Stimulated activated CD8-positive, alpha-beta memory T cell treated with anti-CD3 and anti-CD28 coated beads, Interleukin-15, amount 100 ng/mL, for 24 hours (primary cell): ENCODE data around the gene IFI44.

Source experiments
- DNase-seq: peaks from one replicate; pipeline ENCODE4 v3.0.0-alpha.2; 2020; ENCODE audit warnings: low read depth

Gene IFI44

GRCh38 chr1:78652019-78652560 lies 2.5 kb downstream of the IFI44 start:
- no peak for DNase-seq

GRCh38 chr1:78658901-78659300 lies 9.3 kb downstream of the IFI44 start:
- DNase-seq = no peak

GRCh38 chr1:78663923-78664322 lies 14.3 kb downstream of the IFI44 start:
- DNase-seq = no peak

- no peak for DNase-seq
Observed at GRCh38 chr1:78664763-78665162, 15.1 kb downstream of the IFI44 start.

GRCh38 chr1:78665809-78666208 lies 16.2 kb downstream of the IFI44 start:
- DNase-seq = no peak

- DNase-seq = no peak
Observed at GRCh38 chr1:78667939-78668338, 18.3 kb downstream of the IFI44 start.

GRCh38 chr1:78668427-78668826 lies 18.8 kb downstream of the IFI44 start:
- no peak for DNase-seq

GRCh38 chr1:78672428-78672827 lies 22.8 kb downstream of the IFI44 start:
- no peak for DNase-seq

- DNase-seq = no peak
Observed at GRCh38 chr1:78673120-78673519, 23.5 kb downstream of the IFI44 start.

GRCh38 chr1:78676347-78676982 lies 26.8 kb downstream of the IFI44 start:
- no peak for DNase-seq

- DNase-seq = no peak
Observed at GRCh38 chr1:78676993-78677392, 27.4 kb downstream of the IFI44 start.

- no peak for DNase-seq
Observed at GRCh38 chr1:78677788-78678187, 28.2 kb downstream of the IFI44 start.

GRCh38 chr1:78678324-78678723 lies 28.7 kb downstream of the IFI44 start:
- no peak for DNase-seq

GRCh38 chr1:78681265-78681664 lies 31.6 kb downstream of the IFI44 start:
- DNase-seq = no peak

GRCh38 chr1:78682496-78682895 lies 32.9 kb downstream of the IFI44 start:
- DNase-seq = no peak

GRCh38 chr1:78683079-78683478 lies 33.4 kb downstream of the IFI44 start:
- DNase-seq = no peak

- DNase-seq = no peak
Observed at GRCh38 chr1:78687315-78687714, 37.7 kb downstream of the IFI44 start.

GRCh38 chr1:78687914-78688313 lies 38.3 kb downstream of the IFI44 start:
- no peak for DNase-seq

GRCh38 chr1:78688697-78689096 lies 39.1 kb downstream of the IFI44 start:
- DNase-seq = no peak

- DNase-seq = no peak
Observed at GRCh38 chr1:78690516-78690915, 40.9 kb downstream of the IFI44 start.

GRCh38 chr1:78691995-78692747 lies 42.5 kb downstream of the IFI44 start:
- no peak for DNase-seq

- DNase-seq = no peak
Observed at GRCh38 chr1:78699813-78700212, 50.2 kb downstream of the IFI44 start.

- no peak for DNase-seq
Observed at GRCh38 chr1:78702426-78702825, 52.8 kb downstream of the IFI44 start.

GRCh38 chr1:78703806-78704205 lies 54.2 kb downstream of the IFI44 start:
- DNase-seq = no peak
